Measurements from ENCODE around the gene ELL. TPM values are rescaled to one million over a fixed set of nuclear protein-coding genes. Genes with fewer than 3 reads are reported as not detected.
A peak's percentile ranks its signal among the peaks of the same experiment; 100 is the strongest.

ELL gene
- total RNA-seq, 1 experiment from 2014 or later = 17.3 TPM

DNA sequence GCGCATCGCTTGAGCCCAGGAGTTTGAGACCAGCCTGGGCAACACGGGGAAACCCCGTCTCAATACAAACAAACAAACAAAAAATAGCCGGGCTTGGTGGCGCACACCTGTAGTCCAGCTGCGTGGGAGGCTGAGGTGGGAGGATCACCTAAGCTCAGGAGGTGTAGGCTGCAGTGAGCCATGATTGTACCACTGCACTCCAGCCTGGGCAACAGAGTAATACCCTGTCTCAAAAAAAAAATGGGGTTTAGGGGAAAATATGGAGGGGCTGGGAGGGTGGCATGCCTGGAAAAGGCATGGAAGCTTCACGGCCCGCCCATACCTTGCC lies 82.0 kb downstream of the ELL start:
- TF ChIP-seq GRHL2 (CRISPR knock-in tag; IDR thresholded peaks at IDR 0.05; ENCODE audit: insufficient replicate concordance, severe bottlenecking) (no peak), CREM (CRISPR knock-in tag; IDR thresholded peaks at IDR 0.05) (no peak), SOX15 (CRISPR knock-in tag; IDR thresholded peaks at IDR 0.05) (no peak), HMGA2 (CRISPR knock-in tag; IDR thresholded peaks at IDR 0.05) (no peak), ZNF317 (CRISPR knock-in tag; IDR thresholded peaks at IDR 0.05; ENCODE audit: borderline replicate concordance, low read depth) (no peak)
- TF ChIP-seq, protein P1, sequence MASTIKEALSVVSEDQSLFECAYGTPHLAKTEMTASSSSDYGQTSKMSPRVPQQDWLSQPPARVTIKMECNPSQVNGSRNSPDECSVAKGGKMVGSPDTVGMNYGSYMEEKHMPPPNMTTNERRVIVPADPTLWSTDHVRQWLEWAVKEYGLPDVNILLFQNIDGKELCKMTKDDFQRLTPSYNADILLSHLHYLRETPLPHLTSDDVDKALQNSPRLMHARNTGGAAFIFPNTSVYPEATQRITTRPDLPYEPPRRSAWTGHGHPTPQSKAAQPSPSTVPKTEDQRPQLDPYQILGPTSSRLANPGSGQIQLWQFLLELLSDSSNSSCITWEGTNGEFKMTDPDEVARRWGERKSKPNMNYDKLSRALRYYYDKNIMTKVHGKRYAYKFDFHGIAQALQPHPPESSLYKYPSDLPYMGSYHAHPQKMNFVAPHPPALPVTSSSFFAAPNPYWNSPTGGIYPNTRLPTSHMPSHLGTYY (CRISPR knock-in tag; IDR thresholded peaks at IDR 0.05) = no peak
- Mint-ChIP-seq H3K27me3 (ENCODE audit: low read depth) (no peaks in the 10 kb centered on the region), H3K27ac (peak overlapping the region; percentile 91), H3K36me3 (peaks cover 9% of the 10 kb centered on the region), H3K4me1 (peaks cover 22% of the 10 kb centered on the region), H3K4me3 (no peak overlapping the region; the same call in 1 of the 2 replicates), H3K9me3 (peaks cover 5% of the 10 kb centered on the region)
- DNase-seq (ENCODE audit: low spot score) (no peak), ATAC-seq (no peak)
- ChIA-PET CTCF (interaction anchor here (0.8 to 3.5 kb wide), 12 partner anchors 11 to 160 kb away, joined by 3 to 27 read pairs (median 6); partner anchors contain the start of gene GDF15), POLR2A (no interaction called here)

DNA sequence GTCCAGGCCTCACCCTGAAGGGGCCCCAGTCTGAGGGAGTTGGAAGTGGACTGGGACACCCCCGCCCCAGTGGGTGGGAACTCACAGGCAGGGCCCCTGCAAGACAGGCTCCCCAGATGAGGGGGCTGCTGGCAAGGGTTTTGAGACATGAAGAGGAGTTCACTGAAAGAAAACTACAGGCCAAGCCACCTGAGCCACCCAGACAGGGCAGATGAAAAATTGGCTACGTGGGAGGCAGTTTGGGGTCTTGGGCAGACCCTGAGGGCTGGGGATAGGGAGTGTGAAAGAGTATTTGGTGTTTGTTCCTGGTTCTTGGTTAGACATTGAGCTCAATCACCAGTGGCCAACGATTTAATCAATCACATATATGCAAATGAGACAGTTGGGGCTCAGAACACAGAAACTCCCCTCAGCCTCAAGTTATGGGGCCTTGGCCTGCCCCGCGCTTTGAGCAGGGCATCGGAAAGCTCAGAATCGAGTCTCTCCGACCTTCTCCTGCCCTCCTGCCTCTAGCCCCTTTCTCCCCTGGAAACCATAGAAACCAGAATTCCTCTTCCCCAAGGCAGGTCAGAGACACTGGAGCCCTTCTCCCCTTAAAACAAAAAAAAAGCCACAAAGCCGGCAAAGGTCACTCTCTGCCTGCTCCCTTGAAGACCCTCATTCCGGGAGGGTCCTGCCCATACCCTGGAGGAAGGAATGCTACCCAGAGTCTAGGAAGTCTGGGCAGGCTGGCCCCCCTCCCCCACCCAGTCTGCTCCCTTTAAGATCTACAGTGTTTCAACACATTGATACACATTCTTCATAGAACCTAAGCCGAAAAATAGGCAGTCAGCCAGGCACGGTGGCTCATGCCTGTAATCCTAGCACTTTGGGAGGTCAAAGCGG lies 82.6 kb downstream of the ELL start:
- CTCF ChIA-PET = interaction anchor here (0.5 to 3.5 kb wide), 16 partner anchors 8 to 580 kb away, joined by 3 to 27 read pairs (median 3); partner anchors contain the start of genes GDF15 and LSM4
- TF ChIP-seq, protein P2, sequence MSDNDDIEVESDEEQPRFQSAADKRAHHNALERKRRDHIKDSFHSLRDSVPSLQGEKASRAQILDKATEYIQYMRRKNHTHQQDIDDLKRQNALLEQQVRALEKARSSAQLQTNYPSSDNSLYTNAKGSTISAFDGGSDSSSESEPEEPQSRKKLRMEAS (CRISPR knock-in tag; IDR thresholded peaks at IDR 0.05) = 0 out of 2 replicates have a peak, but pooled peaks have one; percentile 10
- TF ChIP-seq GTF2I (CRISPR knock-in tag; conservative IDR thresholded peaks at IDR 0.05) (no peak), TP53 (CRISPR knock-in tag; IDR thresholded peaks at IDR 0.05) (no peak), ZNF416 (CRISPR knock-in tag; IDR thresholded peaks at IDR 0.05) (no peak)
- ATAC-seq = no peak

DNA sequence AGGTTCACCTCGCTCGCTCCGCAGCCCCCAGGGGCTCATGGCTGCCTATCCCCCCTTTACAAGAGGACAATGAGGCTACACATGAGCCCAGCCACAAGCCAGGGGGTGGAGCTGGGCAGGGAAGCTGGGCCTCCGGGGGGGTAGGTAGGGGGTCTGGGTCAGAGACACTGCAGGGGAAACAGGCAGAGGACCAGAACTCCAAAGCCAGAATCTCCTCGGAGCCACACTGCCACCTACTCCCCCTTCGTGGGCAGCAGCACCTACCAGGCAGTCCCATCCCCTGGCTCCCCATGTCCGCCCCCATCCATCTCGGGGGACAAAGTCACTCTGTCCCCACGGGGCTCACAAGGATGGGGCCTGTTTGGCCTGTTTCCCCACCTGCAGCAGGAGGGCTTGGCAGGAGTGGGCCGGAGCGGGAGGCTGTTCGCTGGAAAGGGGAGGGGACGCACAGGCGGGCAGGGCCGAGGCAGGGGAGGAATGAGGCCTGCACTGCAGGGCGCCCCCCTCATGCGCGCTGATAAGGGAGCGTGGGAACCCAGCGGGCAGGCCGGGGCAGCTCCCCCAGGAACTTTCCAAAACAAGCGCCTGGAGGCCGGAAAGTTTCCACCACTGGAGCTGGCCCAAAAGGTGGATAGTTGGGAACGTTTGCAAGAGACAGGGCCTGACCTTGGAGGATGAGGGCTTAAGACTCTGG lies 83.4 kb downstream of the ELL start:
- H3K4me1 Mint-ChIP-seq = peaks cover 28% of the 10 kb centered on the region
- TF ChIP-seq HMGA2 (CRISPR knock-in tag; IDR thresholded peaks at IDR 0.05) (no peak), TEAD1 (CRISPR knock-in tag; IDR thresholded peaks at IDR 0.05) (0 out of 2 replicates have a peak, but pooled peaks have one; percentile 17), CBFB (CRISPR knock-in tag; IDR thresholded peaks at IDR 0.05; ENCODE audit: low read depth) (no peak), FOXP1 (CRISPR knock-in tag; IDR thresholded peaks at IDR 0.05; ENCODE audit: borderline replicate concordance) (peak; percentile 58; the same call in 1 of the 2 replicates), ETV6 (CRISPR knock-in tag; IDR thresholded peaks at IDR 0.05) (0 out of 2 replicates have a peak, but pooled peaks have one; percentile 49), SP1 (CRISPR knock-in tag; conservative IDR thresholded peaks at IDR 0.05) (peak; percentile 28; the same call in 1 of the 2 replicates), TCF7 (CRISPR knock-in tag; IDR thresholded peaks at IDR 0.05; ENCODE audit: low read depth) (no peak), EMX1 (CRISPR knock-in tag; IDR thresholded peaks at IDR 0.05) (no peak)
- TF ChIP-seq, protein P3, sequence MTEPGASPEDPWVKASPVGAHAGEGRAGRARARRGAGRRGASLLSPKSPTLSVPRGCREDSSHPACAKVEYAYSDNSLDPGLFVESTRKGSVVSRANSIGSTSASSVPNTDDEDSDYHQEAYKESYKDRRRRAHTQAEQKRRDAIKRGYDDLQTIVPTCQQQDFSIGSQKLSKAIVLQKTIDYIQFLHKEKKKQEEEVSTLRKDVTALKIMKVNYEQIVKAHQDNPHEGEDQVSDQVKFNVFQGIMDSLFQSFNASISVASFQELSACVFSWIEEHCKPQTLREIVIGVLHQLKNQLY (CRISPR knock-in tag; IDR thresholded peaks at IDR 0.05) = no peak
- TF ChIP-seq, protein P4, sequence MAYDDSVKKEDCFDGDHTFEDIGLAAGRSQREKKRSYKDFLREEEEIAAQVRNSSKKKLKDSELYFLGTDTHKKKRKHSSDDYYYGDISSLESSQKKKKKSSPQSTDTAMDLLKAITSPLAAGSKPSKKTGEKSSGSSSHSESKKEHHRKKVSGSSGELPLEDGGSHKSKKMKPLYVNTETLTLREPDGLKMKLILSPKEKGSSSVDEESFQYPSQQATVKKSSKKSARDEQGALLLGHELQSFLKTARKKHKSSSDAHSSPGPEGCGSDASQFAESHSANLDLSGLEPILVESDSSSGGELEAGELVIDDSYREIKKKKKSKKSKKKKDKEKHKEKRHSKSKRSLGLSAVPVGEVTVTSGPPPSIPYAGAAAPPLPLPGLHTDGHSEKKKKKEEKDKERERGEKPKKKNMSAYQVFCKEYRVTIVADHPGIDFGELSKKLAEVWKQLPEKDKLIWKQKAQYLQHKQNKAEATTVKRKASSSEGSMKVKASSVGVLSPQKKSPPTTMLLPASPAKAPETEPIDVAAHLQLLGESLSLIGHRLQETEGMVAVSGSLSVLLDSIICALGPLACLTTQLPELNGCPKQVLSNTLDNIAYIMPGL (CRISPR knock-in tag; IDR thresholded peaks at IDR 0.05) = 0 out of 2 replicates have a peak, but pooled peaks have one; percentile 13
- TF ChIP-seq, protein P2 (CRISPR knock-in tag; IDR thresholded peaks at IDR 0.05) = peak; percentile 56; the same call in 1 of the 2 replicates
- TF ChIP-seq, protein P5, sequence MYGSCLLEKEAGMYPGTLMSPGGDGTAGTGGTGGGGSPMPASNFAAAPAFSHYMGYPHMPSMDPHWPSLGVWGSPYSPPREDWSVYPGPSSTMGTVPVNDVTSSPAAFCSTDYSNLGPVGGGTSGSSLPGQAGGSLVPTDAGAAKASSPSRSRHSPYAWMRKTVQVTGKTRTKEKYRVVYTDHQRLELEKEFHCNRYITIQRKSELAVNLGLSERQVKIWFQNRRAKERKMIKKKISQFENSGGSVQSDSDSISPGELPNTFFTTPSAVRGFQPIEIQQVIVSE (CRISPR knock-in tag; IDR thresholded peaks at IDR 0.05; ENCODE audit: borderline replicate concordance) = no peak
- TF ChIP-seq, protein P6, sequence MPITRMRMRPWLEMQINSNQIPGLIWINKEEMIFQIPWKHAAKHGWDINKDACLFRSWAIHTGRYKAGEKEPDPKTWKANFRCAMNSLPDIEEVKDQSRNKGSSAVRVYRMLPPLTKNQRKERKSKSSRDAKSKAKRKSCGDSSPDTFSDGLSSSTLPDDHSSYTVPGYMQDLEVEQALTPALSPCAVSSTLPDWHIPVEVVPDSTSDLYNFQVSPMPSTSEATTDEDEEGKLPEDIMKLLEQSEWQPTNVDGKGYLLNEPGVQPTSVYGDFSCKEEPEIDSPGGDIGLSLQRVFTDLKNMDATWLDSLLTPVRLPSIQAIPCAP (CRISPR knock-in tag; IDR thresholded peaks at IDR 0.05) = no peak
- H3K27ac Mint-ChIP-seq = peak overlapping the region; percentile 91
- peak; percentile 1; the same call in 1 of the 2 replicates for ATAC-seq
- ChIA-PET CTCF (interaction anchor here (0.5 to 3.5 kb wide), 13 partner anchors 13 to 579 kb away, joined by 3 to 27 read pairs (median 3); partner anchors contain the start of genes GDF15 and LSM4), POLR2A (interaction anchor here (0.6 kb wide), 2 partner anchors 20 to 337 kb away, joined by 4 to 8 read pairs; no protein-coding TSS in a partner anchor)
- peak overlapping the region; percentile 35 for H3K4me3 Mint-ChIP-seq
- peak; percentile 66 for DNase-seq (ENCODE audit: low spot score)
- H3K27me3 Mint-ChIP-seq (ENCODE audit: low read depth) = no peaks in the 10 kb centered on the region
- H3K9me3 Mint-ChIP-seq = peaks cover 5% of the 10 kb centered on the region
- H3K36me3 Mint-ChIP-seq = peaks cover 9% of the 10 kb centered on the region

More for the DNA sequence above, 82.6 kb downstream of the ELL start:
- peak overlapping the region; percentile 91 for H3K27ac Mint-ChIP-seq
- no peaks in the 10 kb centered on the region for H3K27me3 Mint-ChIP-seq (ENCODE audit: low read depth)
- peaks cover 9% of the 10 kb centered on the region for H3K36me3 Mint-ChIP-seq
- H3K4me1 Mint-ChIP-seq = peaks cover 25% of the 10 kb centered on the region
- H3K4me3 Mint-ChIP-seq = peak overlapping the region; percentile 35
- POLR2A ChIA-PET = interaction anchor here (0.6 kb wide), 1 partner anchor 244 kb away, joined by 5 read pairs; no protein-coding TSS in a partner anchor
- no peak for DNase-seq (ENCODE audit: low spot score)
- H3K9me3 Mint-ChIP-seq = peaks cover 5% of the 10 kb centered on the region
